GM19328 (cell line): ENCODE measurements around the gene PLK2.
A peak's percentile ranks its signal among the peaks of the same experiment; 100 is the strongest.

Experiments
- ATAC-seq: cut with Tn5 transposase; IDR thresholded peaks from one replicate; pipeline ENCODE4 v1.9.1; 2021; ENCODE audit warnings: mild to moderate bottlenecking, moderate library complexity; ENCODE audit not compliant: unreplicated experiment

The PLK2 gene

GRCh38 chr5:58481066-58481676 is 21.3 kb upstream of the PLK2 start:
- ATAC-seq, result no peak

- ATAC-seq, result no peak
Observed at GRCh38 chr5:58477760-58478376, 18.0 kb upstream of the PLK2 start.

GRCh38 chr5:58475404-58475803 is 15.5 kb upstream of the PLK2 start:
- no peak for ATAC-seq

GRCh38 chr5:58469896-58470295 is 10.0 kb upstream of the PLK2 start:
- no peak for ATAC-seq

- peak; percentile 96 for ATAC-seq
Observed at GRCh38 chr5:58466939-58467338, 7.1 kb upstream of the PLK2 start.

GRCh38 chr5:58462623-58463230 is 2.8 kb upstream of the PLK2 start:
- no peak for ATAC-seq

GRCh38 chr5:58462154-58462553 is 2.3 kb upstream of the PLK2 start:
- ATAC-seq, result no peak

GRCh38 chr5:58460732-58461286 is 923 bp upstream of the PLK2 start:
- ATAC-seq, result peak; percentile 62

- ATAC-seq, result no peak
Observed at GRCh38 chr5:58459146-58460001, 512 bp downstream of the PLK2 start.

- no peak for ATAC-seq
Observed at GRCh38 chr5:58458743-58459145, 1.1 kb downstream of the PLK2 start.

GRCh38 chr5:58458141-58458742 is 1.6 kb downstream of the PLK2 start:
- ATAC-seq, result no peak

GRCh38 chr5:58457050-58457449 is 2.8 kb downstream of the PLK2 start:
- no peak for ATAC-seq

- no peak for ATAC-seq
Observed at GRCh38 chr5:58456486-58456885, 3.4 kb downstream of the PLK2 start.

GRCh38 chr5:58456026-58456425 is 3.9 kb downstream of the PLK2 start:
- no peak for ATAC-seq

GRCh38 chr5:58455480-58455879 is 4.4 kb downstream of the PLK2 start:
- ATAC-seq, result no peak

GRCh38 chr5:58455066-58455465 is 4.8 kb downstream of the PLK2 start:
- ATAC-seq, result no peak

- ATAC-seq, result no peak
Observed at GRCh38 chr5:58454025-58454424, 5.9 kb downstream of the PLK2 start.

GRCh38 chr5:58453306-58453705 is 6.6 kb downstream of the PLK2 start:
- ATAC-seq, result no peak

GRCh38 chr5:58452566-58453258 is 7.2 kb downstream of the PLK2 start:
- ATAC-seq, result no peak
